ENCODE data around the gene TMEM174.
"Not testable (repeated sequence)": the region's sequence is repeated elsewhere in the genome, so short reads cannot be mapped to it uniquely, and the experiment has no call there.

Gene TMEM174

GRCh38 chr5:73205305-73205704 is 32.3 kb downstream of the TMEM174 start:
- no peak for TF ChIP-seq CTCF (conservative IDR thresholded peaks at IDR 0.05)
- no peak overlapping the region for H3K27ac ChIP-seq

GRCh38 chr5:73207239-73207638 is 34.2 kb downstream of the TMEM174 start:
- H3K27ac ChIP-seq: not testable (repeated sequence)

GRCh38 chr5:73209075-73209474 is 36.1 kb downstream of the TMEM174 start:
- H3K27ac ChIP-seq: not testable (repeated sequence)

GRCh38 chr5:73212693-73213092 is 39.7 kb downstream of the TMEM174 start:
- H3K27ac ChIP-seq: not testable (repeated sequence)

GRCh38 chr5:73213566-73213998 is 40.6 kb downstream of the TMEM174 start:
- no peak for TF ChIP-seq CTCF (conservative IDR thresholded peaks at IDR 0.05)
- no peak overlapping the region for H3K27ac ChIP-seq

- no peak for TF ChIP-seq CTCF (conservative IDR thresholded peaks at IDR 0.05)
- H3K27ac ChIP-seq: no peak overlapping the region
Observed at GRCh38 chr5:73214306-73214705, 41.3 kb downstream of the TMEM174 start.

GRCh38 chr5:73214996-73215395 is 42.0 kb downstream of the TMEM174 start:
- TF ChIP-seq CTCF (conservative IDR thresholded peaks at IDR 0.05): no peak
- H3K27ac ChIP-seq: no peak overlapping the region

- H3K27ac ChIP-seq: peak overlapping the region; percentile 74; the same call in 1 of the 2 replicates
- TF ChIP-seq CTCF (conservative IDR thresholded peaks at IDR 0.05): no peak
Observed at GRCh38 chr5:73215531-73215890, 42.5 kb downstream of the TMEM174 start.

GRCh38 chr5:73215891-73216610 is 43.1 kb downstream of the TMEM174 start:
- peak overlapping the region; percentile 74; the same call in 1 of the 2 replicates for H3K27ac ChIP-seq
- TF ChIP-seq CTCF (conservative IDR thresholded peaks at IDR 0.05): peak; percentile 85

All from VCaP (cell line).